HG03135 (cell line): ENCODE data around the gene SLC35B3.
"Not testable (repeated sequence)": the region's sequence is repeated elsewhere in the genome, so short reads cannot be mapped to it uniquely, and the experiment has no call there.

ENCODE experiments used
- ATAC-seq: cut with Tn5 transposase; IDR thresholded peaks from one replicate; pipeline ENCODE4 v1.9.1; 2021; ENCODE audit warnings: mild to moderate bottlenecking, moderate library complexity; ENCODE audit not compliant: unreplicated experiment

Gene SLC35B3

DNA sequence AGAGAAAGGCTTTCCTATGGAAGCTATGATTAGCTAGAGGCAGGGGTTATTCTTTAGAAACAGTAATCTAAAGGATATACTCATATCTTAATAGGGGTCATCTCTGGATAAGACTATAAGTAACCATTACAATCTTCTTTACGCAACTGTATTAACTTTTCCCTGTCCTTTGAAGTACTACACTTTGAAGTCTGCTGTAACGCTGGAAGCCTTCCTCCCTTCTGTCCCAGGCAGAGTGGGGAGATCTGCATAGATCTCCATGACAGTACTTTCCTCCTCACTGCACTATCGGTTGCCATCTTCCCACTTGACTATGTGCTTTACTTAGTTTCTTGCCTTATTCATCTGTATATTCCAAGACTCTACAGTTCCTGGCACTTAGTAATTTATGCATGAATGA is 20.1 kb downstream of the SLC35B3 start:
- ATAC-seq: no peak

DNA sequence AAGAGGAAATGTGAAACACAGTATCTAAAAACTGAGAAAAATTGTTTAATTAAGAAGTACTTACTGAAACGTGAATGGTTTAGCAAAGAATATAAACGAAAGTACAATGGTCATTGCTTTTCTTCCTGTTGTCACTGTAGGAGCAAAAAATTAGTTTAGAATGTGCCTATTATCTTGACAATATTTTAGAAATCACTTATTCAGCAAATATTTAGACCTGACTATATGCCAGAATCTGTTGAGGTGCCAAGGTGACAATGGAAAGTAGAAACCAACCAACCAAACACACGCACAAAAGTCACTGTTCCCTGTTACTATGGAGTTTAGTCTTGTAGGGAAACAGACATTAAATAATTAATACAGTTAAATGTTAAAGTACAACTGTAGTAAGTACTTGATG is 20.5 kb downstream of the SLC35B3 start:
- ATAC-seq: no peak

DNA sequence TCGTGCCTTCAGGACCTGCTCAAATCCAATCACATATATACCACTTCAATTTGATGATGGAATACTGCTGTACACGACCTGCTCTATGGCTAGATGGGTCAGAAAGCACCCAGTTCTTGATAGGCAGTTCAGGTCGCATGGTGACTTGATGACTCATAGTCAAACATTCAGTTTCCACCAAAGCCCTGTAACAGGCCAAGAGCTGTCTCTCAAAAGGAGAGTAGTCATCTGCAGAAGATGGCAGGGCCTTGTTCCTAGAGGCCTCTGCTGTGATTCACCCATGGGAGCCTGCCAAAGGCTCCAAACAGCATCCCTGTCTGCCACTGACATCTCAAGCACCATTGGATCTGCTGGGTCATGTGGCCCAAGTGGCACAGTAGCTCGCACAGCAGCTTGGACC is 29.4 kb downstream of the SLC35B3 start:
- not testable (repeated sequence) for ATAC-seq

- ATAC-seq: no peak
Observed at GRCh38 chr6:8402546-8402945, 32.8 kb downstream of the SLC35B3 start.

- ATAC-seq: no peak
Observed at GRCh38 chr6:8400663-8401062, 34.7 kb downstream of the SLC35B3 start.

DNA sequence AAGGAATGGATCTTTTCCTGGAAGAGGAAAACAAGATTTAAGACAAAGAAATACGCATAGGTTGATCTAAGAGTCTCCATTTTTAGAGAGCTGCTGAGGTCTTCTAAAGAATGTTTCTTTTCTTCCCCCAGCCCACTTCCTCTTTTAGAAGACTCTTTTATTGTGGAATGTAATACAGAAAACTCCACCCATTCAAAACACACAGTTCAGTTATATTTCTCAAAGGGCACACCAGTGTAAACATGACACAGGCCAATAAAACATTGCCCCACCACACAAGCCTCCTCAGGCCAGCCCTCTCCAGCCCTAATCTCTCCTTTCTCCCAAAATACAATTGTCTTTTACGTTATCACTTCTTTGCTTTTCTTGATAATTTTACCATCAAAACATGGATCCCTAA is 42.8 kb downstream of the SLC35B3 start:
- ATAC-seq: no peak

DNA sequence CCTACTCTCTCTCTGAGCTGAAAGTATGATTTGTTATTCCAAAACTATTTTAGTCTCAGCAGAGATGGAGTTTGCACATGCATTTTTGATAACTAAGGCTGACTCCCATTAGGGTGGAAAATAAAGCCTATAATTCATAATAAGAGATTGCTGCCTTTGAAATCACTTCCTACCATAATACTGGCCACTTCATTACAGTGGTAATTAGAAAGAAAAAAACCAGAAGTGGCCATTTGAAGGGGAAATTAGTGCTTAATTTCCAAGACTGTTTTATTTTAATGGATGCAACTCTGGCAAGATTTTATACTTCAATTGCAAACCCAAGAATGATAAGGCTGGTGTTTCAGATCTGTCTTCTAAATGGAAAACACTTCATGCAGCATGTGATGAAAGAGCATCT is 43.4 kb downstream of the SLC35B3 start:
- no peak for ATAC-seq

DNA sequence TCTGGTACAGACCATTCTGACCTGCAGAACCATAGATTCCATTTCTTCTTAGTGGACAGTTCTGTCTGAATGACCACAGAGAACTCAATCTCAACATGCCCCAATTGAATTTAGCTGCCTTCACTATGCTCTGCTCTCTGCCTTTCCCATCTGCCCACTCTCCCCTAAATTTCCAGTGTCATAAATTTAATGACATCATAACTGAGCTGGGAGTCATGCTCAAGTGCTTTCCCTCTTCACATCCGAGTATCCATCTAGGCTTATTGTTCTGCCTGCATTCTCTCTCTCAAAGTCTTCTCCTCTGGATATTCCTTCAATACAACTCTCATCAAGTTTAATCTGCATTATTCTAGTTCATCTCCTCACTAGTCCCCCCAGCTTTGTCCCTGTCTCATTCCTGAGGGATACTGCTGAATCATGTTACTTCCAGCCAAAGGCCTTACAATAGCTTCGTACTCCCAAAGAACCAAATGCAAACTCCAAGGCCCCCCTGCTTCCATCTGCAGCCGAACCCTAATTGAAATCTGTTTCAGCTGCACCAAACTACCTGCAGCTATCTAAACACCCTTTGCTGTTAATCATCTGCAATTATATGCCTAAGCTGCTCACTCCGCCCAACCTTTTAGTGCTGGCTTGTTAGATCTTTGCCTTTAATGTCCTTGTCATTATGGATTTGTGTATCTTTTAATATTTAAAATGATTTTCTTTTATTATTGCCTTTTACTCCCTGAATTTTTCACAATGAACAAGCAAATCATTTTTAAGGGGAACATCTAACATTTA is 46.1 kb downstream of the SLC35B3 start:
- no peak for ATAC-seq

- ATAC-seq: no peak
Observed at GRCh38 chr6:8387942-8388437, 47.4 kb downstream of the SLC35B3 start.

GRCh38 chr6:8383584-8383983 is 51.8 kb downstream of the SLC35B3 start:
- ATAC-seq: no peak

DNA sequence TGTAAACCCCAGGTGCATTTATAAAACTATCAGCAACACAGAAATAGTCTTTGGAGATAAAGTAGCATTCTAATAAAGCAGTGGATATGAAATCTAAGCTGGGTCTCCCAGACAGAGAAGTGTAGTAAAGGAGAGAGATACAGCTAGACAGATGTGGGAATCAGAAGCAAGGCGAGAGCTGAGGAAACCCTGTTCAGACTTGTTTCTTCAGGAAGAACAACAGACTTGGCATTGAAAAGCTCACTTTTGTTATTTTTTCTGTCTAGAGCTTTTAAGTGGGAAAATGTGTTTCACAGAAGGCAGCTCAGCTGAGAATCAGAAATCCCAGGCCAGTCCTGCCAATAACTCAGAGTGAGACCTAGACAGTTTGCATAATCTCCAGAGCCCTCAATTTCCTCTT is 52.9 kb downstream of the SLC35B3 start:
- no peak for ATAC-seq

DNA sequence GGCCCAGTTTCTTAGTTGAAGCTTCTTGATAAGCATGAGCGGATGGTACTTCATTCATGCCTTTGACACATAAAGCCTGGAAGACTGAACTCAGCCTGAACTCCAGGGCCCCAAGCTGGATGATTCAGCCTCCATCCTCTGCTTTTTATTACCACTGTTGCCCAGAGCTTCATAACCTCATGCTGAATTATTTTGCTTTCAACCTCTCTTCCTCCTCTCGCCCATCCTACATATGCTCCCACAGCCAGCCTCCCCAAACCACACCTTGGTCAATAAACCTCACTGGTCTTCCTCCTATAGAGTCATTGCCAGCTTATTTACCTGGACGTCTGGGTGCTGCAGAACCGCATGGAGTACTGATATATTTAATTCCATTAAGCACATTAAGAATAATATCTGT is 59.4 kb downstream of the SLC35B3 start:
- ATAC-seq: no peak
